GM03348 (cell line): ENCODE results near the gene AGPAT4.

ENCODE experiments used
- DNase-seq: peaks from one replicate; pipeline ENCODE4 v3.0.0; 2012; ENCODE audit warnings: low spot score

AGPAT4 gene

DNA sequence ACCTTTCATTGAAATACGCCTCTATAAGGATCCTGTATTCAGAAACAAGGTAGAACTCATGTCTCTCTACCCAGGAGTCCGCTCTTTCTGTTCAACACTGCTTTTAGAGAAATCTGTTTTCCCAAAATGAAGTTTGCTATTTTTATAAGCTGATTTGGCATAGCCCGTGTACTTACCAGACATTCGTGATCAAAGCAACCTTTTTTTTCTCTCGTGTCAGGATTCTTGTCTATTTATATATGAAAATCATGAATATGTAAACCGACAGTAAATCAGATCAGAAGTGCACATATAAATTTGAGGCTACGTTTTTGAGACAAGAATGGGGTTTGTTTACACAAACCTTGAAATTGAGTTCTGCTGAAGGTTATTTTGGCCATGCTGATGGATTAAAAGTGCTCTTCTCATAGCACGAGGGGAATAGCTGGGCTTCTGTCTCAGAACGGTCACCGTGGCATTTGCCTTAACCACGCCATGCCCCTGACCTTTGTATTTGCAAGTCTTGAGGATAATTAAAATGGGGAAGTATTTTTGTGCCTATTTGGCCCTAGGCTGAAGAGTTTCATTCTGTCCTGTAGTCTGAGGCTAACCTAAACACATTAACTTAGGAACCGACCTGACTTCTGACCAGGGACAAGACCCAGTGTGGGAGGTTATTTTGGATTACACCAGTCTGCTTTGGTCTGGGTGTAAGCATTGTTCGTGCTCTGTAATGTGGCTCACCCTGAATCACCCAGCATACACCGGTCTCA lies 163.7 kb downstream of the AGPAT4 start:
- no peak for DNase-seq

DNA sequence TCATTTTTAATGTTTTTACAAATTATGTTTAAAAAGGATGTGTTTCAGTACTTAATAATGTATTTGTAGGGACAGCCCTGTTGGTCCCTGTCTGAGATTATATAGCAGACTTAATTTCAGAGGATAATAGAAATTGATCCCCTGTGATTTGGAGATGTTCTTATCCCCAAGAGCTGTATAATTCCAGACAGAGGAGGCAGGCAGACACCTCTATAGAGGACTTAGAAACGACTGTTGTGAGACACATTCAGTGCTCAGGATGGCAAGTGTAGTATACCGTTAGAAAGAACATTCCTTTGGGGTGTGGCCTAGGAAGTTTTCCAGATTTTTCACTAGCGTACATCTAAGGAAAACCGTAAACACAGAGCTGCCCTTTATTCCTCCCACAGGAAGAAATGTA lies 164.5 kb downstream of the AGPAT4 start:
- no peak for DNase-seq

DNA sequence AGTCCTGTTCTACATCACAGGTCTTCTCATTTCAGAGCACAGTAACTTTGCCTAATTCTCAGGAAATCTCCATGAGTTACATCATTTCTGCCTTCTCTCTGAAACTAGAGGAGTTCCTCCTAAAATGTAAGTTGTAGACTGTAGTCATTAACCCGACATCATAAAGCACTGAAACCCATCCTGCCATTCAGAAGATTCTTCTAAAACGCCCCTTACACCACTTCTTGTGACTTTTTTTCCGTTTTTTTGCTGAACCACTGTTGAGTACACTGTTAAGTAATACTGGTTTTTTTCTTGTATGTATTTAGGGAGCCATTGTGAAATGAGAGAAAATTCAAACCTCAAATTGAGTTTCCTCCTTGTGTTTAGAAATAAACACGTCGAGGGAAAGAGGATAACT lies 164.9 kb downstream of the AGPAT4 start:
- DNase-seq = no peak

DNA sequence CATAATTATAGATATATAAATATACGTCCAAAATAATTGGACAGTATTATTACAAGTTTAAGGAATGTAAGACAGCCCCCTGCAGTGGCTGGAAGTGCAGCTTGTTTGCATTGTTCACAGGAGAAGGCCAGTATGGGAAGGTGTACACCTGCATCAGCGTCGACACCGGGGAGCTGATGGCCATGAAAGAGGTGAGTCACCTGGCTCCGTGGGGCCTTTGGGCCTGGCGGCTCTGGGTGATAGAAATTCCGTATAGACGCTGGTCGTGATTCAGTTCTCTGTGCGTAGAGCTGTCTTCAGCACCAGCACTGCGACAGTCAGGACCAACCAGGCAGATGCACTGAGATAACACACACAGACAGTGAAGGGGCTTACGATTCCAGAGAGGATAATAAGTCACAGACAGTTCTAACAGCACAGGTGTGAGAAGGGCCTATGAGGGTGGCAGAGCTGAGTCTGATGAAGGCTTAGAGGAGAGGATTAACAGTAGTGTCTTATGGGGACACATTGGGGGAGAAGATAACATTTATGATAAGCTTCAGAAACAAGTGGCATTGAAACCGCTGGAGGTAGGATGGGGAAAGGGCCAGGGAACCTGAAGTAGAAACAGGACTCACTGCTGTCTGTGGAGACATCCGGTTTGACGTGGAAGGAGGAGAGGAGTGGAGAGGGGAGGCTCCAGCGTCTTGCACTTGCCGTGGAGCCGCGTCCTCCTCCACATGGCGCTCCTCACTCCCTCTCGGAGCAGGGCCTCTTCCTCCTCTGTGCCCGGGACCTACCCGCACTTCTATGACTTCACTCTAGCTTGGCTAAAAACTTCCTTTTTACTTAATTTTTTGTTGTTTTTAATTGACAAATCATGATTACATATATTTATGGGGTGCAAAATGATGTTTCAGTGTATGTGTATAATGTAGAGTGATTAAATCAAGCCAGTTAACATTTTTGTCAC lies 165.8 kb downstream of the AGPAT4 start:
- no peak for DNase-seq

DNA sequence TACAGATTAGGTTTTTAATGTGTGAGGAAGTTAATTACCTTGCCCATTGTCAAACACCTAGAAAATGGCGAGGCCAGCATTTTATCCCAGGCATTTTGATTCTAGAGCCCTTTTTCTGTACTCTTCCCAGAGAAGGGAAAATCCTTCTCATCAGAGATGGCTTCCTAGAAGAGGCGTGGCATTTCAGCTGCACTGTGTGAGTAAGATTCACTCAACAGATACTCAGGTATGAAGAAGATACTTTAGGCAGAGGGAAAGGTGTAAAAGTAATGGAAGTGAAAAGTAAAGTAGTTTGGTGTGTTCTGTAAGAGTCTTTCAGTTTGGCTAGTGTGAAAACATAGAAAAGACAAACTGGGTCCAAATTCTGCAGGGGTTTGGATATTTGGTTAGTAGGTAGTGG lies 168.5 kb downstream of the AGPAT4 start:
- no peak for DNase-seq

DNA sequence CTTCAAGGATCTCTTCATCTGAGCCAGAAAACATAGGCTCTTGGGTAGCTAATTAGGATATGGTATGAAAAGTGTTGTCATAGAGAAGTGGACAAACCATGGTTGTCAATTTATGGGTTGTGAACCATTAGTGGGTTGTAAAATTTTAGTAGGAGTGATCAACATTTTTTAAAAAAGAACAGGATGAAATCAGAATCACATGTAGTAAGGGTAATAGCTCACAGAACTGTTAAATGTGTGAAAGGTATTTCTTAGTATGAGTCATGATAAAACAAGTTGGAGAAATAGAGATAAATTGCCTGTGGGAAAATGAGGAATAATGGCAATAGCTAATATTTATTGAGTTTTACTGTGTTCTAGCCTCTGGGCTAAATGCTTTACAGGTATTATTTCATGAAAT lies 168.9 kb downstream of the AGPAT4 start:
- peak; percentile 29 for DNase-seq

DNA sequence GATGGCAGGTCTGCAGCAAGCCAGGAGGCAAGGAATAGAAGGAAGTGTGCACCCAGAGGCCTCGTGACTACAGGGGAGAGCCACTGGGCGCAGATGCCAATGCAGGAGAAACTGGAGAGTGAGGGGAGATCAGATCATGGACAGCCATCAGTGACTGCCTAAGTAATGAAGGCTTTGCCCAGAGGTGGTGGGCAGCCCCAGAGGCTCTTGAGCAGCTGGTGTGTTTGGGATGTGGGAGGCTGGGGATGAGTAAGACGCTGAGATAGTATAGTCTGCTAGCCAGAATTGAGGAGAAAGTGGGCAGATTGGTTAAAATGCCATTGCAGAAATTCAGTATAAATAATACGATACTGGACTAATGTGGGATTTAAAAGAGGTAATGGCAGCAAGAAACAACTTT lies 170.4 kb downstream of the AGPAT4 start:
- no peak for DNase-seq

DNA sequence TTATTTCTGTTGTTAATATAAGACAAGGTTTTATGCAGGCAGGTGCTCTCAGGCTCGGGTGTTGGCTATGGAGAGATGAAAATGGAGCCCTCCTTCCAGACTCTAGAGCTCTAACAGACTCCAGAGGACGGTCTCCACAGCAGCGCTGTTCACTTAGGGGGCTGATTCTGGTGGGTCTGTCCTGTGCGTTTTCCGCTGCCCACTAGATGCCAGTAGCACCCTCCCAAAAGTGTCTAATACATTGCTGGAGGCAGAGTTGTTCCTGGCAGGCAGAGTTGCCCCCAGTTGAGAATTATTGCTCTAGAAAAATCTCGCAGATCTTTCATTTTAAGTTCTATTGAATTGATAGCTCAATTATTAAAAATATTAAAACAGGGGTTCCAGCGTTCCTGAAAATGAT lies 172.3 kb downstream of the AGPAT4 start:
- DNase-seq = no peak

DNA sequence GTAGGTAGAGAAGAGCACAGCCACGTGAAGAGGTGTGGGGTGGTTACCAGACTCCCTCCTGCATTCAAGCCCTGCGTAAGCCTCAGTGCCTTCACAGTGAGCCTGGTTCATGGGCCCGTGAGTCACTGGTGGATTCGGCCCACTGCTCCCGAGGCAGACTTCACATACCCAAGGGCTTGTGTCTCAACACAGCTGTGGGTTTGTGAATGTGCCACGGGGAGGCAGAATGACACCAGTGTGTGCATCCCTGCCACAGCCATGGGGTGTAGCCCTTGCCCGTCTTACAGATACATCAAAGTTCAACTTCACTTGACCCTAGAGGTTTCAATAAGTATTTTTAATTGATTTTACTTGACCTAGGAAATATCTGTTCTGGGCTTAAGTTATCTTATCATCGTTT lies 173.8 kb downstream of the AGPAT4 start:
- no peak for DNase-seq

DNA sequence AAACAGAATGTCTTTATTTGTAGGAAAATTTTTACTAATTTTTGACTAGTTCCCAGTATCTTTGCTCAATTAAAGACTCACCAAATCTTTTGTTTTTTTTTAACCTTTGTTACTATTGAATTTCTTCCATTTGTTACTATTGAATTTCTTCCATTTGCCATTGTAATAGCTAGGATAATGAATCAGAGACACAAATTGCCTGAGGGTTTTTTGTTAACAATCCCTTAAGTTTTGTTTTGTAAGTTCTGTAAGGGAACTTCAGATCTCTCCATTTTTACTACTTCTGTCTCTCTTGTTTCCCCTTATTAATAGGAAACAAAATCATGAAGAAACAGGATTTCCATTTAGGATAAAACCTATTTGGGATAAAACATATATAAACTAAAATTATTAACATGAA lies 177.9 kb downstream of the AGPAT4 start:
- no peak for DNase-seq

DNA sequence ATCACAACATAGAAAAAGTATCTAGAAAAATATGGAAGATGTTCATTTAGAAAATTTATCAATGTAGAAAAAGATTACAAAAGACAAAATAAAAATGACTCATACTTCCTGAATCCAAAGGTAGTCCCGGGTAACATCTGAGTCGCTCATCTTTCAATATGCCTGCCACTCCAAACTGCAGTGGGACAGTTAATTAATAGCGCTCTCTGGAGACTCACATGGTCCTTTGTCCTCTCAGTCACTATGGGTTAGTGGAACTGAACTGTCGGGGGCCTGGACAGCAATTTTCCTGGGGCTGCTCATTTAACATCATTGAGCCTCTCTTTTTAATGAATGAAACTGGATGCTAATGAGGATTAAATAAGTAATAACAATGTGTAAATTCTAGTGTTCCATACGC lies 178.9 kb downstream of the AGPAT4 start:
- no peak for DNase-seq

DNA sequence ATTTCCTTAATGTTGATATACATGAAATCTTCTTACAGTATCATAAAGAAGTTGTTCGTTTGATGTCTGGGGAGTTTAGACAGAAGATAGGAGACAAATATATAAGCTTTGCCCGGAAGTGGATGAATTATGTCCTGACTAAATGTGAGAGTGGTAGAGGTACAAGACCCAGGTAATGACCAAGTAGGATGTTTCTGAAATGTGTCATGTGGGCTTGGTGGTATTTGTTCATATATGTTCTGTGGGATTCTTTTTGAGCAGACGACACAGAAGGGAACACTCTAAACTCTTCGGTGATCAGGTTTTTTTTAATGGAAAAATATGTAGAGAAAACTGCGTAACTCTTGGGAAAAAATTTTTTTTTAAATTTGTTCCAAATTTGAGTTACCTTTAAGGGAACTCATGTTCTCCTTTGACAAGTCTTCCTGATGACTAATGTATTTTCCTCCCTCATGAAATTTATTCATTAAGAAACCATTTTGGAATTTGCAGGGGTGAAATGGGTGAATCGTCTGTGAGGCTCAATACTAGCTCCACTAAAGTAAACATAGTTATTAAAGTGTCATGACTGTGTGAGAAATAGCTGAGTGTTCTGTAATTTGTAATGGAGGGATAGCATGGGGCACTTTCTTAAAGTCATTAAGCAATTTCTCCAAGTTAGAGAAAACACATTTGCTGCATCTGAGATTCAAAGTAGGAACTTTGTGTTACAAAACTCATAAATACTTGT lies 181.7 kb downstream of the AGPAT4 start:
- peak; percentile 49 for DNase-seq

DNA sequence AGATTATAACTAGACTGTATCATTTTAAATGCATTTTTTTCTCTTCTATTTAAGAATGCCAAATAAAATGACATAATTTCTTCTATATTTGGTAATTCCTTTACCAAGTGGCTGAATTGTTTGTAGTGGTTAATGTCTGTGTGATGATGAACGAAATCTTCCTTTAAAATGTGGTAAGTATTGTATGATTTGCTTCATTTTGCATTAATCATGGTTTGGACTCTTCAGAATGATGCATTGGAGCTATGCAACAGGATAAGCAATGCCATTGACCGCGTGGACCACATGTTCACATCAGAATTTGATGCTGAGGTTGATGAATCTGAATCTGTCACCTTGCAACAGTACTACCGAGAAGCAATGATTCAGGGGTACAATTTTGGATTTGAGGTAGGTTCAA lies 182.7 kb downstream of the AGPAT4 start:
- DNase-seq = no peak

DNA sequence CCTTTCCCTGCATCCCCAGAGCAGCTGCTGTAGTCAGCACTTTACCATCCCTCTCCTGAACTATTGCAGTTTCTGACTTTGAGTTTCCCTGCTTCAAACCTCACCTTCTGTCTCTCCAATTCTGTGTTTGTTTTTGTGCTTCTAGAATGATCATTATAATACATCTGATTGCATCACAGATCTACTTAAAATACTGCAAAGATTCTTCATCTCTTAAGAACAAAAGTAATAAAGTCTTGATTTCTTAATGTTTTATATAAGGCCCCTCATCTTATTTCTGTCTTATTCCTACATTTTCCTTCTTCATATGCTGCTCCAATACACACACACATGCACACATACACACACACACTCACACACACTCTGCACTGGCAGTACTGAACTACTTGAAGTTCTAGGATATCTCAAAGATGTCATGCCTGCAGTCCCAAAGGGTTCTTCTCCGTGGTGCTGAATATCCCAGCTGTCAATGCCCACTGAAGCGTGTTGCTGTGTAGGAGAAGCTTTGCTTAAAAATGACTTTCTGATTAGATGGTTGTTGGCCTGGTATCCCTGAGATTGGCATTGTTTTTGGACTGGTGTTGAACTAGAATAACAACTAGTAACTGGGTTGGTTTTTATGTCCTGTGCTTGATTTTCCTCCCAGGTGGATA lies 185.1 kb downstream of the AGPAT4 start:
- no peak for DNase-seq

DNA sequence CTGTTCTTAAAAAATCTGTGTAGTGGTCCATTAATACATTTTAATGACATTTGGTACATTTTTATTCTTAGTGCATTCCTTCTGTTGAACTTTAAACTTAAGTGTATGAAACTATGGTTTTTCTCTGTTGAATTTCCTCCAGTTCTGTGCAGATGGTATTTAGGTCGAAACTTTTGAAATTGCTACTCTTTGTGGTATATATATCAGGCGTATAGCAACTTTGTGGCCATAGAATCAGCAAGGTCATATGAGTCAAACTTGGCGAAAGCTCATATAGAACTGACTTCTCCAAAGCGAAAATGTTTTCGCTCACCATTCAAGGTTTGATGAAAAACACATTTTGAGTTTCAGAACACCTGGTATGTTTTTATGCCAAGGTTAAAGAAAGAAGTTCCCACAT lies 188.6 kb downstream of the AGPAT4 start:
- no peak for DNase-seq

DNA sequence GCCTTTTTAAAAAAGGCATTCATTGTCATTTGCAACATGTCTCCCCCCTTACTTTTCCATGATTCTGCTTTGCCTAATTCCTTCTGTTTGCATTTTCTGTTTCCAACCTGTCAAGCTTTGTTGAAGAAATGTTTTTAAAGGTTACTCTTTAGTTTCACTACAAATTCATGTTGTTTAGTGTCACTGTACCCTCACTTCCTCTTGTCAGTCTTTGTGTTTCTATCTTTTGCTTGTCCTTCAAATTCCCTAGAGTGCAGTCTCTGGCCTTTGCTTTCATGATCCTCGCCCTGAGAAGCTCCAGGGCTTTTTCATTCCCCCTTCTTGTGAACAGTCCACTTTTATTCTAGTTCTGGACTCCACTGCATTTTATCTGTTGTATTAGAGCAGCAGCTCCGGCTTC lies 191.6 kb downstream of the AGPAT4 start:
- DNase-seq = no peak

DNA sequence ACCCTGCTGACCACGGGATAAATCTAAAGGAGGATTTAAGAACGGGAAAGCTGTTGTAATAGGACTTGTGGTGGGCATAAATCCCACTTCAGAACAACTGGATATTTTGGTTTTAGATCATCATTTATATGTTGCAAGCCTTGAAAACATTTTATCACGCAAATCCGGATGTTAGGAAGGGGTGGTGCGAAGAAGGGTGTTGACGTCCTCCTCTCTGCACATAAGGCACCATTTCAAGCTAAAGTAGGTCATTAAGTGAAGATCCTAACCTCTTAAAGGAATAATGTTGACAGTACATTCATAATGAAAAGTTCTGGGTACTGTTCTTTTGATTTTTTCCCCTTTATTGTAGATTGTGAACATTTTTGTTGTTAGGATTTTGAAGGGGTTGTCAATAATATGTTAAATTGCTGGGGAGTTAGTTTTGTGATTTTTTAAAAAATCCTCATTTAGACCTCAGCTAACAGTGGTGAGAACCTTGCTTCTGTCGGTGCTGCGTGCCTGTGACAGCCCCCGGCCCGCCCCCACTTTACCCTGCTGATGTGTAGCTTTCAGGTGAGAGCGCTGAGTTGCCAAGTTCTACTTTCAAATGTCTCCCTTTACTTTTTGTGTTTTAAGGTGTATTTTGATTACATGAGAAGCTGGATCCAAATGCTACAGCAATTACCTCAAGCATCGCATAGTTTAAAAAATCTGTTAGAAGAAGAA lies 193.4 kb downstream of the AGPAT4 start:
- DNase-seq = no peak
